IMR-90 (cell line): ENCODE results near the gene HOXB2. TPM values are rescaled to one million over a fixed set of nuclear protein-coding genes. Genes with fewer than 3 reads are reported as not detected.

ENCODE experiments used
- ATAC-seq: fragments of 200-7000 bp; cut with Tn5 transposase; 2 replicates; pipeline ENCODE4 v1.9.1; 2020; ENCODE audit warnings: low read depth, mild to moderate bottlenecking, moderate library complexity
- BruUV-seq: library from RNA; stranded (reverse); fragments of 400-500 nt; replicated peaks from 2 replicates; lab custom pipeline; 2021; lab: Mats Ljungman, UMichigan
- CTCF ChIA-PET: fragments of 300-600 bp; formaldehyde crosslinking; extraction: SDS; loops from one replicate; lab custom pipeline; 2021; ENCODE audit warnings: antibody characterized with exemption; lab: Yijun Ruan, JAX
- POLR2A ChIA-PET: fragments of 300-600 bp; sonication (Branson Sonifier 250); formaldehyde crosslinking; loops from one replicate; lab custom pipeline; 2022; ENCODE audit warnings: antibody characterized with exemption; ENCODE audit not compliant: unreplicated experiment; lab: Charles Lee
- DNase-seq: peaks from one replicate; pipeline ENCODE4 v3.0.0; 2013
- H2AFZ ChIP-seq: replicated peaks from 2 replicates; pipeline ENCODE3; 2013; ENCODE audit warnings: low read length, mild to moderate bottlenecking; ENCODE audit not compliant: poor library complexity
- H2AK5ac ChIP-seq: 2 replicates; pipeline ENCODE4 v1.6.1; 2013; ENCODE audit warnings: low read depth, low read length, inconsistent platforms
- H2AK9ac ChIP-seq: replicated peaks from 2 replicates; pipeline ENCODE3; 2013; ENCODE audit warnings: mild to moderate bottlenecking, low read depth, low read length, moderate library complexity; ENCODE audit not compliant: poor library complexity
- H2BK120ac ChIP-seq: 2 replicates; pipeline ENCODE4 v1.6.1; 2013; ENCODE audit warnings: low read depth, low read length, inconsistent platforms
- H2BK15ac ChIP-seq: 3 replicates; pipeline ENCODE4 v1.6.1; 2013; ENCODE audit warnings: low read depth, low read length, inconsistent platforms
- H2BK20ac ChIP-seq: 2 replicates; pipeline ENCODE4 v1.6.1; 2013; ENCODE audit warnings: low read depth, mild to moderate bottlenecking, inconsistent platforms, low read length, moderate library complexity
- H2BK5ac ChIP-seq: 2 replicates; pipeline ENCODE4 v1.6.1; 2013; ENCODE audit warnings: mild to moderate bottlenecking, low read depth, low read length, inconsistent platforms; ENCODE audit not compliant: poor library complexity, severe bottlenecking
- H3K14ac ChIP-seq: replicated peaks from 2 replicates; pipeline ENCODE4 v1.6.1; 2013; ENCODE audit warnings: low read depth, low read length, inconsistent platforms
- H3K18ac ChIP-seq: 2 replicates; pipeline ENCODE4 v1.6.1; 2013; ENCODE audit warnings: low read depth, low read length, control low read depth
- H3K23ac ChIP-seq: 2 replicates; pipeline ENCODE4 v1.6.1; 2013; ENCODE audit warnings: low read depth, low read length, inconsistent platforms
- H3K27ac ChIP-seq: 2 replicates; pipeline ENCODE4 v1.5.1; 2013; ENCODE audit warnings: mild to moderate bottlenecking, control low read depth, low read length; ENCODE audit not compliant: insufficient read depth
- H3K27me3 ChIP-seq: 2 replicates; pipeline ENCODE4 v1.6.1; 2013; ENCODE audit warnings: low read length; ENCODE audit not compliant: control insufficient read depth, insufficient read depth
- H3K36me3 ChIP-seq: 2 replicates; pipeline ENCODE4 v1.6.1; 2013; ENCODE audit warnings: low read length, mixed read lengths; ENCODE audit not compliant: control insufficient read depth, insufficient read depth
- H3K4ac ChIP-seq: 2 replicates; pipeline ENCODE4 v1.6.1; 2013; ENCODE audit warnings: low read depth, low read length, inconsistent platforms
- H3K4me1 ChIP-seq: 2 replicates; pipeline ENCODE4 v1.6.1; 2013; ENCODE audit warnings: low read length, mixed read lengths; ENCODE audit not compliant: control insufficient read depth, insufficient read depth
- H3K4me2 ChIP-seq: 2 replicates; pipeline ENCODE4 v1.6.1; 2013; ENCODE audit warnings: low read depth, mild to moderate bottlenecking, control low read depth, low read length, moderate library complexity
- H3K4me3 ChIP-seq: 2 replicates; pipeline ENCODE4 v1.5.1; 2013; ENCODE audit warnings: low read depth, mild to moderate bottlenecking, control low read depth, low read length, moderate library complexity; ENCODE audit not compliant: insufficient read depth
- H3K56ac ChIP-seq: 2 replicates; pipeline ENCODE4 v1.6.1; 2013; ENCODE audit warnings: low read length, inconsistent platforms; ENCODE audit not compliant: insufficient read depth; ENCODE audit errors: extremely low read depth
- H3K79me1 ChIP-seq, 2 experiments: 2 replicates each; pipeline ENCODE4 v1.6.1; 2013; ENCODE audit warnings: low read length in 2 of 2, inconsistent platforms in 1 of 2, low read depth in 1 of 2
- H3K9ac ChIP-seq: 2 replicates; pipeline ENCODE4 v1.6.1; 2013; ENCODE audit warnings: low read depth, low read length, control low read depth
- H3K9me1 ChIP-seq: 2 replicates; pipeline ENCODE4 v1.6.1; 2013; ENCODE audit warnings: low read length, inconsistent platforms; ENCODE audit not compliant: insufficient read depth
- H3K9me3 ChIP-seq: 2 replicates; pipeline ENCODE4 v1.6.1; 2013; ENCODE audit warnings: low read length; ENCODE audit not compliant: control insufficient read depth, insufficient read depth
- H4K20me1 ChIP-seq: 2 replicates; pipeline ENCODE4 v1.6.1; 2013; ENCODE audit warnings: low read length, inconsistent platforms; ENCODE audit not compliant: insufficient read depth
- H4K5ac ChIP-seq: 2 replicates; pipeline ENCODE4 v1.6.1; 2013; ENCODE audit warnings: mild to moderate bottlenecking, low read depth, low read length, control low read depth
- H4K8ac ChIP-seq, 2 experiments: 2 replicates each; pipeline ENCODE4 v1.6.1; 2013; ENCODE audit warnings: low read depth in 2 of 2, low read length in 2 of 2, control low read depth in 1 of 2, inconsistent platforms in 1 of 2
- H4K91ac ChIP-seq: 2 replicates; pipeline ENCODE4 v1.6.1; 2013; ENCODE audit warnings: low read depth, low read length, inconsistent platforms; ENCODE audit not compliant: insufficient read depth
- BHLHE40 ChIP-seq: fragments of 150-350 bp; IDR thresholded peaks from 2 replicates; pipeline ENCODE4 v1.6.1; 2016; ENCODE audit warnings: mild to moderate bottlenecking, low read depth, low read length
- CEBPB ChIP-seq: IDR thresholded peaks from 2 replicates; pipeline ENCODE4 v1.6.1; 2012; ENCODE audit warnings: low read depth, low read length, improper control_type of control experiment
- CHD1 ChIP-seq: IDR thresholded peaks from 2 replicates; pipeline ENCODE4 v1.6.1; 2012; ENCODE audit warnings: low read depth, low read length, improper control_type of control experiment
- MXI1 ChIP-seq: IDR thresholded peaks from 2 replicates; pipeline ENCODE4 v1.6.1; 2012; ENCODE audit warnings: low read depth, mild to moderate bottlenecking, low read length, moderate library complexity, borderline replicate concordance
- NFE2L2 ChIP-seq: fragments of 150-350 bp; IDR thresholded peaks from 2 replicates; pipeline ENCODE4 v1.6.1; 2016; ENCODE audit warnings: low read depth, mild to moderate bottlenecking, low read length
- POLR2A ChIP-seq: IDR thresholded peaks from 2 replicates; pipeline ENCODE4 v1.6.1; 2012; ENCODE audit warnings: mild to moderate bottlenecking, low read depth, low read length
- RAD21 ChIP-seq: IDR thresholded peaks from 2 replicates; pipeline ENCODE4 v1.6.1; 2012; ENCODE audit warnings: low read length, improper control_type of control experiment
- WGBS, 2 experiments: methylation state at CpG; one replicate each; pipeline versions ENCODE4 v1.1.5 to v1.1.7; 2013; ENCODE audit warnings: missing lambda C conversion rate in 2 of 2; ENCODE audit not compliant: insufficient read length in 1 of 2; ENCODE audit errors: extremely low coverage in 2 of 2; 5-methylcytosine and 5-hydroxymethylcytosine counted together
- dilution Hi-C: fragments of 300-500 bp; cut with HindIII; formaldehyde crosslinking; loops from one replicate; pipeline ENCODE4 v1.14.3; 2018; ENCODE audit warnings: low sequenced_read_pairs; ENCODE audit not compliant: unreplicated experiment
- in situ Hi-C: fragments of 300-500 bp; cut with MboI; formaldehyde crosslinking; loops from 3 replicates; pipeline ENCODE4 v1.14.3; 2019; ENCODE audit warnings: low sequenced_read_pairs, inconsistent platforms, mixed read lengths
- intact Hi-C: fragments of 100-400 bp; cut with micrococcal nuclease; formaldehyde crosslinking; loops from 2 replicates; pipeline ENCODE4 v1.10.0; 2022
- polyA plus RNA-seq, 3 experiments: library from polyadenylated mRNA; depleted of rRNA; stranded (reverse); fragments of >200 nt; gene quantifications; 2 replicates each; pipeline ENCODE4 v1.2.3, GENCODE V29; 2012; ENCODE audit warnings: low replicate concordance in 1 of 3
- total RNA-seq: library from RNA; depleted of rRNA; stranded (reverse); fragments of >200 nt; gene quantifications from 2 replicates; pipeline ENCODE4 v1.2.3, GENCODE V29; 2012
- TF ChIP-seq, protein P1 (sequence below): fragments of 150-350 bp; IDR thresholded peaks from 2 replicates; pipeline ENCODE4 v1.6.1; 2016; ENCODE audit warnings: low read depth, mild to moderate bottlenecking, low read length, moderate library complexity, borderline replicate concordance

HOXB2 gene
- total and polyA plus RNA-seq, 2 of the 4 experiments (the other 2 are of a cell fraction) = 2.7 to 29.9 TPM

DNA sequence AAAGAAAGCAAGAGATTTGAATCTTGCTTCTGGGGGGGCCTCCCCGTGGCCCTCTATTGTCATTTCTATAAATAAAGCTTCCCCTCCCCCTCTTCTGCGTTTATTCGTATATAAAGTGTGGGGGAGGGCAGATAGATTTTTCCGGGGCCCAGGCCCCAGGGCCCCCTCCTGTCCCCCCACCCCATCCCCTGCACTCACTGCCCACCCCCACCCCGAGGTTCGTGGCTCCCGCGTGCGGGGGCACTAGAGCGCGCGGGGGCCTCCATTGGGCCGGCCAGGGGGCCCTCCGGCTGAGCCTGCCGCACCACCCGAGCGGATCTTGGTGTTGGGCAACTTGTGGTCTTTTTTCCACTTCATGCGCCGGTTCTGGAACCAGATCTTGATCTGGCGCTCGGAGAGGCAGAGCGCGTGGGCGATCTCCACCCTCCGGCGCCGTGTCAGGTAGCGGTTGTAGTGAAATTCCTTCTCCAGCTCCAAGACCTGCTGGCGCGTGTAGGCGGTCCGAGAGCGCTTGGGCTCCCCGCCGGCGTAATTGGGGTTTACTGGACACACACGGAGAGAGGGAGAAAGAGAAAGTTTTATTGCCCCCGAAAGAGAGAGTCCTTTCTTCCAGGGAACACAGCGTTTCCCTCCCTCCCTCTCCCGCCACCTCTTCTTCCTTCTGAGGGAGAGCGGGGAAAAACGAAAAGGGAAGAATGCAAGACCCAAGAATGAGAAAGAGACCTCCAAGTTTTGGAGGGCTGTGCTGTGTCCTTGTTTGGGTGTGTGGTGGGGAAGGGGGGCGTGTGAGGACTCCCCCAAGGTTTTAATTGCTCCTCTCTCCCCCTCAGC is 31.8 kb upstream of the HOXB2 start:
- H2AK5ac ChIP-seq = peak overlapping the region; percentile 77
- H3K4me1 ChIP-seq = peaks cover 16% of the 10 kb centered on the region
- peaks cover 41% of the 10 kb centered on the region for H3K36me3 ChIP-seq
- H3K27me3 ChIP-seq = no peaks in the 10 kb centered on the region
- H3K4me2 ChIP-seq = peak overlapping the region; percentile 96
- POLR2A ChIA-PET = interaction anchor here (1.0 to 1.3 kb wide), 3 partner anchors 11 to 30 kb away, joined by 3 to 5 read pairs (median 4); no protein-coding TSS in a partner anchor
- H3K9me1 ChIP-seq = no peaks in the 10 kb centered on the region
- 0% methylated on average over 8 of the region's 43 CpGs; no CpG with 5 or more reads in 1 of the 2 experiments for WGBS, 2 experiments
- peak overlapping the region; percentile 68 for H4K5ac ChIP-seq
- dilution Hi-C loops = no loop called here
- TF ChIP-seq NFE2L2 (no peak), BHLHE40 (no peak), POLR2A (0 out of 2 replicates have a peak, but pooled peaks have one; percentile 15), CEBPB (peak; percentile 80), RAD21 (no peak), MXI1 (0 out of 2 replicates have a peak, but pooled peaks have one; percentile 13), CHD1 (no peak)
- TF ChIP-seq, protein P1, sequence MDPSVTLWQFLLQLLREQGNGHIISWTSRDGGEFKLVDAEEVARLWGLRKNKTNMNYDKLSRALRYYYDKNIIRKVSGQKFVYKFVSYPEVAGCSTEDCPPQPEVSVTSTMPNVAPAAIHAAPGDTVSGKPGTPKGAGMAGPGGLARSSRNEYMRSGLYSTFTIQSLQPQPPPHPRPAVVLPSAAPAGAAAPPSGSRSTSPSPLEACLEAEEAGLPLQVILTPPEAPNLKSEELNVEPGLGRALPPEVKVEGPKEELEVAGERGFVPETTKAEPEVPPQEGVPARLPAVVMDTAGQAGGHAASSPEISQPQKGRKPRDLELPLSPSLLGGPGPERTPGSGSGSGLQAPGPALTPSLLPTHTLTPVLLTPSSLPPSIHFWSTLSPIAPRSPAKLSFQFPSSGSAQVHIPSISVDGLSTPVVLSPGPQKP = no peak
- H4K91ac ChIP-seq = peak overlapping the region; percentile 98
- ATAC-seq (peak; percentile 9), DNase-seq (peak; percentile 83)
- peak overlapping the region; percentile 99 for H3K23ac ChIP-seq
- H2AK9ac ChIP-seq = peak overlapping the region; percentile 90
- H2BK5ac ChIP-seq = peak overlapping the region; percentile 99
- H2BK15ac ChIP-seq = peak overlapping the region; percentile 47; the same call in 2 of the 3 replicates
- H2AFZ ChIP-seq = no peak overlapping the region
- BruUV-seq = no TSS peak
- H3K4me3 ChIP-seq = peak overlapping the region; percentile 69
- peak overlapping the region; percentile 93 to 96 for H4K8ac ChIP-seq
- H3K79me1 ChIP-seq = no peaks in the 10 kb centered on the region
- H3K56ac ChIP-seq = peak overlapping the region; percentile 91
- H3K27ac ChIP-seq = peak overlapping the region; percentile 99
- intact Hi-C loops = no loop called here
- H2BK120ac ChIP-seq = peak overlapping the region; percentile 93
- H3K4ac ChIP-seq = peak overlapping the region; percentile 99
- in situ Hi-C loops = no loop called here
- H3K9me3 ChIP-seq = no peaks in the 10 kb centered on the region
- H2BK20ac ChIP-seq = peak overlapping the region; percentile 38; the same call in 1 of the 2 replicates
- CTCF ChIA-PET = interaction anchor here (0.6 kb wide), 1 partner anchor 1456 kb away, joined by 3 read pairs; no protein-coding TSS in a partner anchor
- peak overlapping the region; percentile 97 for H3K9ac ChIP-seq
- H3K18ac ChIP-seq = peak overlapping the region; percentile 58
- peaks cover 5% of the 10 kb centered on the region for H4K20me1 ChIP-seq
- H3K14ac ChIP-seq = peak overlapping the region; percentile 100
